Lung (tissue), 12 donors: ENCODE results near the gene OGA. TPM values are rescaled to one million over a fixed set of nuclear protein-coding genes. Genes with fewer than 3 reads are reported as not detected.

ENCODE experiments used
- ATAC-seq: fragments of 200-7000 bp; cut with Tn5 transposase; one replicate; pipeline ENCODE4 v1.9.1; 2020; ENCODE audit warnings: moderate number of reproducible peaks; ENCODE audit not compliant: insufficient read depth, low FRiP score
- DNase-seq, 3 donors: peaks; one replicate each; pipeline ENCODE4 v3.0.0-alpha.2; 2013 to 2017
- H3K27ac ChIP-seq, 2 donors: one replicate each; pipeline ENCODE4 v1.5.1; 2013; ENCODE audit warnings: mild to moderate bottlenecking in 2 of 2, moderate library complexity in 2 of 2, control low read depth in 1 of 2, inconsistent platforms in 1 of 2, low read depth in 1 of 2, low read length in 1 of 2
- H3K27me3 ChIP-seq, 3 donors: one replicate each; pipeline ENCODE4 v1.5.1; 2013; ENCODE audit warnings: low read length in 2 of 3; ENCODE audit not compliant: control insufficient read depth in 3 of 3, insufficient read depth in 3 of 3
- H3K36me3 ChIP-seq, 4 donors: one replicate each; pipeline ENCODE4 v1.5.1; 2013; ENCODE audit warnings: low read length in 4 of 4, mild to moderate bottlenecking in 1 of 4, moderate library complexity in 1 of 4; ENCODE audit not compliant: control insufficient read depth in 4 of 4, insufficient read depth in 4 of 4
- H3K4me1 ChIP-seq, 5 donors: one replicate each; pipeline ENCODE4 v1.5.1; 2013; ENCODE audit warnings: low read length in 5 of 5, mild to moderate bottlenecking in 2 of 5, moderate library complexity in 1 of 5; ENCODE audit not compliant: control insufficient read depth in 5 of 5, insufficient read depth in 5 of 5
- H3K4me3 ChIP-seq: one replicate; pipeline ENCODE4 v1.5.1; 2013; ENCODE audit warnings: mild to moderate bottlenecking, control low read depth, moderate library complexity
- H3K9ac ChIP-seq, 2 donors: one replicate each; pipeline ENCODE4 v1.5.1; 2013; ENCODE audit warnings: low read length in 2 of 2, control low read depth in 1 of 2; ENCODE audit not compliant: insufficient read depth in 1 of 2
- H3K9me3 ChIP-seq, 4 donors: one replicate each; pipeline ENCODE4 v1.5.1; 2013; ENCODE audit warnings: low read length in 3 of 4, mild to moderate bottlenecking in 1 of 4, moderate library complexity in 1 of 4; ENCODE audit not compliant: control insufficient read depth in 4 of 4, insufficient read depth in 3 of 4
- CTCF ChIP-seq: IDR thresholded peaks from 2 replicates; pipeline ENCODE4 v1.5.1; 2012; ENCODE audit warnings: mild to moderate bottlenecking; ENCODE audit errors: control extremely low read depth, extremely low read depth
- WGBS, 2 donors: extraction: QIAGEN DNeasy Blood & Tissue Kit; methylation state at CpG; one replicate each; pipeline ENCODE4 v1.1.7; 2013; 5-methylcytosine and 5-hydroxymethylcytosine counted together
- polyA plus RNA-seq, 2 donors: library from polyadenylated mRNA; stranded (reverse); fragments of 200-250 nt; gene quantifications; one replicate each; pipeline ENCODE4 v1.2.1, GENCODE V29; 2013
- total RNA-seq, 2 donors: library from RNA; depleted of rRNA in 1 of 2; stranded (reverse); fragments of >200 nt in 1 of 2; gene quantifications; one replicate each; pipeline ENCODE4 v1.2.1, GENCODE V29; 2014 to 2021
- donor health status: control.
- donor health status: control.
- donor health status: Bipolar disorder and iron deficiency.
- donor health status: healthy.
- donor health status: DM: yes; HTN: yes; CAD: no.

Gene OGA
- total and polyA plus RNA-seq, 4 donors, result 45.7 to 362 (median 69.7) TPM

- H3K27ac ChIP-seq, result no peak overlapping the region
- H3K9me3 ChIP-seq, result peaks cover 0 to 5% (median 0%) of the 10 kb centered on the region in 4 donors
- no peak overlapping the region for H3K4me3 ChIP-seq
- H3K9ac ChIP-seq, result no peak overlapping the region
- peaks cover 0 to 12% (median 0%) of the 10 kb centered on the region in 5 donors for H3K4me1 ChIP-seq
- no peak for ATAC-seq
- no peaks in the 10 kb centered on the region for H3K36me3 ChIP-seq
- H3K27me3 ChIP-seq, result peaks cover 5 to 34% (median 16%) of the 10 kb centered on the region in 3 donors
- no peak for DNase-seq
- WGBS, 2 donors, result 60 to 80% methylated on average over 11 to 12 of the region's 12 CpGs
- no peak for TF ChIP-seq CTCF
These were observed 51.3 kb downstream of the OGA start for GRCh38 chr10:101766753-101767599.

GRCh38 chr10:101766306-101766705 lies 51.9 kb downstream of the OGA start:
- no peaks in the 10 kb centered on the region for H3K36me3 ChIP-seq
- no peak overlapping the region for H3K4me3 ChIP-seq
- H3K9me3 ChIP-seq, result peaks cover 0 to 5% (median 0%) of the 10 kb centered on the region in 4 donors
- no peak overlapping the region for H3K27ac ChIP-seq
- no peak overlapping the region for H3K9ac ChIP-seq
- TF ChIP-seq CTCF, result no peak
- H3K4me1 ChIP-seq, result peaks cover 0 to 12% (median 0%) of the 10 kb centered on the region in 5 donors
- H3K27me3 ChIP-seq, result peaks cover 5 to 27% (median 10%) of the 10 kb centered on the region in 3 donors
- ATAC-seq, result no peak
- no peak for DNase-seq
- WGBS, 2 donors, result 73 to 79% methylated on average over 6 of the region's 6 CpGs

- H3K4me1 ChIP-seq, result peaks cover 0 to 12% (median 0%) of the 10 kb centered on the region in 5 donors
- no peak overlapping the region for H3K27ac ChIP-seq
- H3K36me3 ChIP-seq, result no peaks in the 10 kb centered on the region
- no peak overlapping the region for H3K4me3 ChIP-seq
- 83 to 88% methylated on average over 10 of the region's 10 CpGs for WGBS, 2 donors
- ATAC-seq (no peak), DNase-seq (no peak)
- H3K9ac ChIP-seq, result no peak overlapping the region
- peaks cover 0 to 14% (median 5%) of the 10 kb centered on the region in 3 donors for H3K27me3 ChIP-seq
- peaks cover 0 to 1% (median 0%) of the 10 kb centered on the region in 4 donors for H3K9me3 ChIP-seq
- TF ChIP-seq CTCF, result no peak
These were observed 55.0 kb downstream of the OGA start for GRCh38 chr10:101763141-101763846.
